A172 (cell line): Measurements from ENCODE around the gene GCK. TPM values are rescaled to one million over a fixed set of nuclear protein-coding genes. Genes with fewer than 3 reads are reported as not detected.
A peak's percentile ranks its signal among the peaks of the same experiment; 100 is the strongest.

ENCODE experiments used
- DNase-seq: peaks from one replicate; pipeline ENCODE4 v3.0.0-alpha.2; 2015; ENCODE audit warnings: low spot score
- total RNA-seq: library from RNA; depleted of rRNA; stranded (reverse); fragments of >200 nt; shearing (Covaris generic); gene quantifications from 2 replicates; pipeline ENCODE4 v1.2.3, GENCODE V29; 2014

Gene GCK
- total RNA-seq, 1 experiment from 2014 or later, result not detected

DNA sequence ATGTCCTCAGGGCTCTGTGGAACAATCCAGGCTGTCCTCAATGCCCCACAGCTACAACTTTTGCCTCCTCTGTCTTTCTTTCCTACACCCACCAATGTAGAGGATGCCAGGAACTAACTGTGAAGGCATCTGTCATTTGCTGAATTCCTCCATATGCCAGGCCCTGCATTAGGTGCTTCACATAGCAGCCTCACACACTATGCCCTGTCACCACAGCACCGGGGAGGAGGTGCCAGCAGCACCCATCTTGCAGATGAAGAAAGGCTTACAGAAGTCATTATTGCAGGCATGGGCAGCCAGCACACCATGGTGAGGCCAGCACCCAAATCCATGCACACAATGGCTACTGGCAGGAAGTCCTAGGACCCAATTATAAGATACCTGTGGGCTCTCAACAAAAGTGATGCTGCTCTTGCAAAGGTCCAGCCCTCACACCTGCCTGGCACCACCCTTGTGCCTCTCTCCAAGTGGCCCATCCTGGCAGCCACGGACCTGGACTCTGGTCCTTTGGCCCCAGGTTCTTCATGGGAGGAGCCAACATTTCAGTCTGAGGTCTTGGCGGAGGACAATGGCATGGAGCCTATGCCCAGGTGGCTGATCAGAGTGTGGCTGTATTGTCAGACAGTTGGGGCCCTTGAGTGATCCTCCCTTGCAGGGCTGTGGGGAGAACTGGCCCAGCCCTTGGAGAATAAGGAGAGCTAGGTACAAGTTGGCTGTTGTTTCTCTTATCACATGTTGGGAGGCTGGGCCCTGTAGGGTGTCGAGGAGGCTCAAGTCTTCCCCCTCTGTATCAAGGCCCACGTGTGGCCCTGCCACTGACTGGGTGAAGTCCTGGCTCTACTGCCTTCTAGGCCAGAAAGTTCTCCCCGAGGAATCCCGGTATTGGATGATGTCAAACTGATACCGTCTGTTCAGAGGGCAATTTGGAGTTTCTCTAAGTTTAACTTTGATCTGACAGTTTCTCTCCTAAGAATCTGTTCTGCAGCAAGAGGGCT, 33.8 kb downstream of the GCK start:
- DNase-seq, result no peak

DNA sequence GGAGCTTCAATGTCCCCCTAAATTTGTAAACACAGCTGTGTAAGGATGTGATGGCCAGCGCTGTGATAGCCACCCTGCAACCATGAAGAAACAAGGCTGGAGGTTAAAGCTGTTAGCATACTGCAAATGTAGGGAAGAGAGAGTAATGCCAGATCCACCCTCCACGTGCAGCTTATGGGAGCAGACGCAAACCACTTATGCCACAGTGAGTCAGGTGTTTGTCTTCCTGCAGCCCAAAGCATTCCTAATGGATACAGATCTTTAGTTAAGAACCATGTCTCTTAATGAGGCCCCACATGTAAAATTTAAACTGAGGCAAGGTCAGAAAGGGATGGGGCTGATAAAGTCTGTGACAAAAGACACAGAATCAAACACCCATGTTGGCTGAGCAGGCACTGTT, 34.5 kb downstream of the GCK start:
- peak; percentile 67 for DNase-seq

DNA sequence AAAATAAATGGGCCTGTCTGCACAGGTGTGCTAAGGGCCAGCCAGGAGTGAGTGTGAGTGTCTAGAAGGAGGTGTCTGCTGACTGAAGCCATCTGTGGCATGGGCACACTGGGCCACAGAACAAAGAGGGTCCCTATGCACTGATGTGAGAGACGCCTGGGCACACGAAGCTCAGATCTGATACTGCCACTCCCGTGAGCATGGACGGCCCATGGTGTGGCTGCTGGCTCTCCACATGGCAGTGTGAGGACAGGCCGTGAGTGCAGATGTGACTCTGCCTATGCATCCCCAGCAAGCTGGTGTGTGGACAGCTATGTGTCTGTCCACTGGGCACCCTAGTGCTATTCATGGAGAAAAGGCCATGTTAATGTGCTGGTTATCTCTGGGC, 35.3 kb downstream of the GCK start:
- DNase-seq, result no peak

DNA sequence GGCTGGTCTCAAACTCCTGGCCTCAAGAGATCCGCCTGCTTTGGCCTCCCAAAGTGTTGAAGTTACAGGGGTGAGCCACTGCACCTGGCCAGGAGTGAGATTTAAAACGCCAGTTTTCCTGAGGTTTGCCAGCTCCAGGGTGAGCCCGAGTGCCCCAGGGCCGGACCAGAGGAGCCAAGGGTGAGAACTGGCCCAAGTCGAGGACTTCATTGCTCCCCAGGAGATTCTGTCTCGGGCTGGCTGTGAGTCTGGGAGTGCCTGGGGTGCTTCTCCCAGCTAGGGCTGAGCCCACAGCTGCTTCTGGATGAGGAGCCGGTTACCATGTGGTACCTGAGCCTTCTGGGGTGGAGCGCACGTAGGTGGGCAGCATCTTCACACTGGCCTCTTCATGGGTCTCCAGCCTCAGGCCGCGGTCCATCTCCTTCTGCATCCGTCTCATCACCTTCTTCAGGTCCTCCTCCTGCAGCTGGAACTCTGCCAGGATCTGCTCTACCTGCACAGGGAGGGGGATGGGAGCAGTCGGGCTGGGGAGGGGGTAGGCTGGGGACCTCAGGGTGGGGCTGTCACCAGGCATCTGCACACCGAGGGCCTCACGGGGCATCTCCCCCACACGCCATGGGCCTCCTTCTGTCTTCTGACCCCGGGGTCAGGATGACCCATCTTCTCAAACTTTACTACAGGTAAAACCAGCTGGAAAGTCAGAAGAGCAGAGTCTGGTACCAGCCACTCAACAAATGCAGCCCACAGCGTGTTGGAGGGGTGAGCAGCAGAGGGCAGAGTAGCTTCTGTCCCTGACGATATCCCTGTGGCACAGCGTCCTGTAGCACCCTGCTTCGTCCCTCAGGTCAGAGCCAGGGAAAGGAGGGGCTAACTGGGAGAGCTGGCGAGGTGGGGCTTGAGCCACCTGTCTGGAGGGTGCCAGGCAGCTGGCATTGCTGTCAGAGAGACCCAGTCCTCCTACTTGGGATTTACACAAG, 36.0 kb downstream of the GCK start:
- no peak for DNase-seq

DNA sequence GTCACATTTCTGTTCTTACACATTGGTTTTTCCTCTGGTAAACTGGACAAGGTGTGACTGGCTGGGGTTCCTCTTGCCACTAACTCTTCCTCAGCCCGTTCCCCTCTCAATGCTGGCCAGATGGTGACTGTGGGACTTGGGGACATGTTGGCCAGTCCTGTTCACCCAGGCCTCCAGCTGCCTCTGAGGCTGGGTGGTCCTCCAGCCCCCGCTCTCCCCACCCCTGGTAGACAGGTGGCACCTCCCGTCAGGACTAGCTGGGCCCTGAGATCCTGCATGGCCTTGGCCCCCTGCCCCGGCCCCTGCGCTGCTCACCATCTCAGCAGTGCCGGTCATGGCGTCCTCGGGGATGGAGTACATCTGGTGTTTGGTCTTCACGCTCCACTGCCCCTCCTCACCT, 37.3 kb downstream of the GCK start:
- no peak for DNase-seq

DNA sequence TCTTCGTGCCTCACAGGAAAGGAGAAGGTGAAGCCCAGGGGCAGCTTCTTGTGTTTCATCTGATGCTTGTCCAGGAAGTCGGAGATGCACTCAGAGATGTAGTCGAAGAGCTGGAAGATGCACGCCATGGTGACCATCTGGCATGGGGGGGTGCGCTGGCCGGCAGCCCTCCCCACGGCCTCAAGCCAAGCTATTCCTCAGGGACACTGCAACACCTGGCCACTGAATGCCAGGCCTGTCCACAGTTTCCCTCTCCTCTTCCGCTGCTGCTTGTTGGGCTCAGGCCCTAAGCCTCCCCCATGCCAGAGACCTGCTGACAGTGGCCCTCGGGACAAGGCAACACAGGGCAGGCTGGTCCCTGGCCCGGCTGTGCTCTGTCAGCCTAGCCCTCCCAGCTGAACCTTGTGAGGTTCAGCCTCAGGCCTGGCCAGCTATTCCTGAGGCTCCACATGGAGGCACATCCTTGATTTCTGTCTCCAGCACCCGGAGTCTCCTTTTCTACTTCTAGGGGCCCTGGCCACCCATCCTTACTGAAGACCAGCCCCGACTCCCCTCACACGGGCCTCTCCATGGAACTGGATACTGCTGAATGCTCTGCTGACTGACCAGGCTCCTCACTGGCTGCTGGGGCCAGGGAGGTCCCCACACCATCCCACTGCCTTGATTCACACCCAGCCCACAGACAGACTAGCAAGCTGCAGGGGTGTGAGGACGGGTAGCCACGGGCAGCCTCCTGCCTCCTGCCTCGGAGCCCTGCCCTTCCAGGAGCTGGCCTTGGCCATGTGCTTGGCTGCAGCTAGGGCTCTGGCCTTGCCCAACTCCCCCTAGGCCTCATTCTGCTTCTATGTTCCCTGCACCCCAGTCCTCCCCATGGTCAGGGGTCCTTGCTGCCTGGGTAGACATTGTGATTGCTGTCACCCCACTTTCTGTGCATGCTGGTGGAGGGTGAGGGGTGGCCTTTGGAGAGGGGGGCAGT, 38.0 kb downstream of the GCK start:
- no peak for DNase-seq

DNA sequence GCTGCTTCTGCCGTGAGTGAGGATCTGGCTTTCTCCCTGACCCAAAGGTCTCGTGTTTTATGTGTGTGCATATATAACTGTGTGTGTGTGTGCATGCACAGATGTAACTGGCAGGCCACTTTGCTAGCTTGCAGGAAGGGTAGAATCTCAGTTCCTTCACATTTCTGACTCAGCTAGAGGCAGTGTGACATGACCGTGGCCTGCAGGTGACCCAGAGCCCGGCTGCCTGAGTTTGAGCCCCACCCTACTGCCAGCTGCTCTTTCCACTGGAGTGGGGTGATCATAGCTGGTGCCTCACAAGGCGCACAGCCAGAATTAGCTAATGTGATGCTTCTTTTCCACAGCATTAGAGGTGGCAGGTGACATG, 38.8 kb downstream of the GCK start:
- DNase-seq, result peak; percentile 66

DNA sequence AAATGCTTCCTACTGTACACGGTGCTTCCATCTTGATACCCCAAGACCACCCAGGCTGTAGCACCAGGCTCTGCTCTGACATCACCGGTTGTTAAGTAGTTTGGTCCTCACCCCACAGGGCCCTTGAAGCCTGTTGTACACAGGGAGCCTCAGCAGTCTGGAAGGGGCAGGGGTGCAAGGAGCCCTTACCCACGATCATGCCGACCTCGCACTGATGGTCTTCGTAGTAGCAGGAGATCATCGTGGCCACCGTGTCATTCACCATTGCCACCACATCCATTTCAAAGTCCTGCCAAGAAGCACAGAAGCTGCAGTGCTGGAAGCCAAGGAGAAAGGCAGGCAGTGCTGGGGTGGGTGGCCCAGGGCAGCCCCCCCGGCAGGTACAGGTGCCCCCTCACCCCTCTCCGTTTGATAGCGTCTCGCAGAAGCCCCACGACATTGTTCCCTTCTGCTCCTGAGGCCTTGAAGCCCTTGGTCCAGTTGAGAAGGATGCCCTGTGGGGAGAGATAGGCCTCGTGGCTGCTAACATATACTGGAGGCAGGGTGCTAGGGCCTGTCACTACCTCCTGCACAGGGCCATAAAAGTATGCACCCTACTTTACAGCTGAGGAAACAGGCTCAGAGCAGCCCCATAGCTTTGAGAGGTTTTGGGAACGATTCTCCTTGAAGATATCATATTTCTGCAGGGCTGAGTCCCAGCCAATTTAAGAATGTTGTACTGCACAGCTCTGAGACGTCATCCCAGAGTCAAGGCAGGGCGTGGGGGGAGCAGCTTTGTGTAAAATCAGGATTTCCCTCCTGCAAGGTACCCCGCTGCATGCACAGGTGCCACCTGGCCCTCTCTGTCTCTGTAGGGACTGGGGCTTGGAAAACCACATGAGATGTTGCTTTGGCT, 39.4 kb downstream of the GCK start:
- no peak for DNase-seq

DNA sequence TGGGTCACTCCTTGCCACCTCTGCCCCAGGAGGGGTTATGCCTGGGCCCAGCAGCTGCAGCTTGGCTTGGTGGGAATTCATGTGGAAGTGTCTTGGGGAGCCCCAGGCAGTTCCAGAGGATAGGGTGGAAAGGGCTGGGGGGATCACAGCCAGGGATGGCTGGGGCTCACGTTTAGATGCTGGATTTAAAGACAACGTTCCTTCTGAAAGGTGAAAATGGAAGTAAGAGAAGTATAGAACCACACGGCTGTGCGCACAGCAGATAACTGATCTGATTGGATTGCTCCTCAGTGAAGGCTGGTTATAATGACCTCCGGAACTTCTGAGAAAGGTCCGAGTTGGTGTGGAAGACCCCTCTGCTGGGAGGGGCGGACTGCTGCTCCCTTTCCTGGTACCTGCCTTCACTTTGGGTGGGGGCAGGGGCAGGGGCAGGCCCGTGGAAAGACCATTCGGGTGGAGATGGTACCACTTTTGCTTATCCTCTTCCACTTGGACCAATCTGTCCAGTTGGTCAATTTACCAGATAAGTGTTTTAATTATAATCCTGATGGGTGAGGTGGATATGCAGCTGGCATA, 40.2 kb downstream of the GCK start:
- DNase-seq, result no peak

DNA sequence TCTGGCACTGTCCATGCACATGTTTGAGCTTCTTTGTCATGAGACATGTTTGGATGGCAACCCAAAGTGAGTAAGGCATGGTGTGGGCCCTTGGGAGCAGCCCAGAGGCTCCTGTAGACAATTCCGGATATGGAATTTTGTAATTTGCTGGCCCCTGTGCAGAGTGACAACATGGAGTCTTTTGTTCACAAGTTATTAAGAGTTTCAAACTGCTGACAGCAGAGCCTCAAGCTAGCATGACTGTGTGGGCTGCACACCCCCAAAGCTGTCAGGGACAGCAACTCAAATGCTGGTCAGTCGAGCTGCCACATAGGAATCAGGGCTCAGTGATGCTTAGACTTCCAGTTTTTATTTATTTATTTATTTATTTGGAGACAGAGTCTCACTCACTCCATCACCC, 41.1 kb downstream of the GCK start:
- no peak for DNase-seq

DNA sequence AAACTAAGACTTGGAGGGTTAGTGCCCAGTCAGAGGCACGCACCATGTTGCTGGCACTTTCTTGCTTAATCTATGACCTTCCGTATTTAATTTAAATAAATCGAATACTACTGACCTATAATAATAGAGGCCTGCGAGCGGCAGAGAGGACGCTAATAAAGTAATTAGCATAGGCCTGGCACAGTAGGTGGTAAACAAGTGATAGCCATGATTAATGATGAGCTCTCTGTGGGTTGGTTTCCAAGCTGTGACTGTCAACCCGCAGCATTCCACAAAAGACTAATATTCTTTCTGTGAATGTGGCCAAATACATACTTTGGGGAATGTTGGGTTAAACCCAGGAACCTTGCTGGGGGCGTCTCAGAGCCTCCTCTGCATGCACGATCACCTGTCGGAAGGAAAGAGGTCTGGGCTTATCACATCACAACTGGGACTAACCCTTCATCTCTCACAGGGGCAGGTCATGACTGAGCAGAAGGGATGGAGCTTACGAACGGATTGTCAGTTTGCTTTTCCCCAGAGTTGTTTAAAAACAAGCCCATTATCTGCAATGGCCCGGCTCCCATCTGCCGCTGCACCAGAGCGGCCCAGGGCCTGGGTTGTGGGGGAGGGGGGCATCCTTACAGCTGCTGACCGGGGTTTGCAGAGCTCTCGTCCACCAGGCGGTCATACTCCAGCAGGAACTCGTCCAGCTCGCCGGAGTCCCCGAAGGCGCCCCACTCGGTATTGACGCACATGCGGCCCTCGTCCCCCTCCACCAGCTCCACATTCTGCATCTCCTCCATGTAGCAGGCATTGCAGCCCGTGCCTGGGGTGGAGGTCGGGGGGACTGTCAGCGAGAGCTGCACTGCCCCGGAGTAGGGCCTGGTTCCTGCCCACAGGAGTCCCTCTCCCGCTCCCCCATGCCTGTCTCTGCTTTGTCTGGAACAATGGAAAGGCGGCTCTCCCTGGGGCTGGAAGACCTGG, 41.9 kb downstream of the GCK start:
- DNase-seq, result peak; percentile 35

DNA sequence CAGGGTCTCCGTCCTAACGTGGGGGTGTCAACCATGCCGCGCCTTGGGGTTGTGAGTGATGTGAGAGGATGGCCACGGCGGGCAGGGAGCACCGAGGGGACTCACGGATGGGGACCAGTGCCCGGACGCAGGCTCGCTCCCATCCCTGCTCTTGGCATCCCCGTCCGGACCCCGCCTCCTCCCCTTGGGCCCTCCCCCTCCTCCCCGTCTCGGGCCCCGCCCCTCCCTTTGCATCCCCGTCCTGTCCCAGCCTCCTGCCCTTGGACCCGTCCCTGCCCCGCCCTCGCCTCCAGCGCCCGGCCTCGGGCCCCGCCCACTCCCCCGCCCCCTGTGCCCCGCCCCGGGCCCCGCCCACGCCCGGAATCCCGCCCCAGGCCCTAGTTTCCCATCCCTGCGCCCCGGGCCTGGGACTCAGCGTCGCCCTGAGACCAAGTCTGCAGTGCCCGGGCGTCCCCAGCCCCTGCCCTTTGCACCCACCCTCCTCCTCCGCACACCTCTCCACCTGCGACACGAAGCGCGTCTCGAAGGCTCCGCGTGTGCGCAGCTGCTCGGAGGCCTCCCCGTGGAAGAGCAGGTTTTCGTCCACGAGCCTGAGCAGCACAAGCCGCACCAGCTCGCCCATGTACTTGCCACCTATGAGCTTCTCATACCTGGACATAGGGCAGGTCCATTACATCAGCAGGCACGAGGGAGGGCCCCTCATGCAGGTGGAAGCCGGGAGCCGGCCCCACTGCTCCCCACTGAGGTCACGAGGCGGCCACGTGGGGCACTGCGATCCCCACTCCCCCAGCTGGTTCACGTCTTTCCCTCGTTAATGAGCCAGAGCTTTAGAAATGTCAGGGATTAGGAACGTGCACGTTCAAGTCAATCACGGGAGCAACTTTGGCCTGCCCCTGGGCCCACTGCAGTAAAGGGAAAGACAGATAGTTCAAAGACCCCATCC, 43.0 kb downstream of the GCK start:
- DNase-seq, result no peak

DNA sequence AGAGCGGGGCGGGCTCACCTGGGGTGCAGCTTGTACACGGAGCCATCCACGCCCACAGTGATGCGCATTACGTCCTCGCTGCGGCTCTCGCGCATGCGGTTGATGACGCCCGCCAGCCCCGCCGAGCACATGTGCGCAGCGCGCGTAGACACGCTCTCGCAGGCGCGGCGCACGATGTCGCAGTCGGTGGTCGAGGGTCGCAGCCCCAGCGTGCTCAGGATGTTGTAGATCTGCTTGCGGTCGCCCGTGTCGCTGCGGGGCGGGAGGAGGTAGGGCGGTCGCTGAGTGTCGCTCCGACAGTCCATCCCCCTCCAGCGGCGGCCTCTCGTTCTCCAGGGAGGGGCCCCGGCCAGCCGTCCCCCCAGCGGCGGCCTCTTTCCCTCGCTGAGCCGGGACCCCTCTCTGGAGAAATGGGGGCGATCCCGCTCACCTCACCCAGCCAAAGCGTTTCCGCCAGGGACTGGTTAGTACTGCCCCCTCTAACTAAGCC, 43.7 kb downstream of the GCK start:
- DNase-seq, result no peak

DNA sequence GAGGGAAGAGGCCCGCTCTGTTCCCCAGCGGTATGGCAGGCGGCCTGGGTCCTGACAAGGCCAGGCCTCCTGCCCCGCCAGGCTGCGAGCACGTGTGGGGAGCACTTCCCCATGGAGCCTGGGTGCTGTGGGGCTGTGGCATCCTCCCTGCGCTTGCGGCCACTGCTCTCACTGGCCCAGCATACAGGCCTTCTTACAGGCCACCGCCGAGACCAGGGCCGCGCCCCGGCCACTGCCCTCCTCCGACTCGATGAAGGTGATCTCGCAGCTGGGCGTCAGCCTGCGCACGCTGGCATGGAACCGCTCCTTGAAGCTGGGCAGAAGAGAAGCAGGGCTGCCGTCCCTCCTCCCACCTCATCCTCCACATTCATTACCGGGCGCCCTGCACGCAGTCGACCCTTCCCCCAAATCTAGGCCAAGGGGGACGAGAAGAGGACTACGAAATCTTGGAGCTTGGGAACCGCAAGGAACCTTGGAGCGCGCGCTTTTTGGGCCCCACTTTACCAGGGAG, 44.2 kb downstream of the GCK start:
- no peak for DNase-seq

DNA sequence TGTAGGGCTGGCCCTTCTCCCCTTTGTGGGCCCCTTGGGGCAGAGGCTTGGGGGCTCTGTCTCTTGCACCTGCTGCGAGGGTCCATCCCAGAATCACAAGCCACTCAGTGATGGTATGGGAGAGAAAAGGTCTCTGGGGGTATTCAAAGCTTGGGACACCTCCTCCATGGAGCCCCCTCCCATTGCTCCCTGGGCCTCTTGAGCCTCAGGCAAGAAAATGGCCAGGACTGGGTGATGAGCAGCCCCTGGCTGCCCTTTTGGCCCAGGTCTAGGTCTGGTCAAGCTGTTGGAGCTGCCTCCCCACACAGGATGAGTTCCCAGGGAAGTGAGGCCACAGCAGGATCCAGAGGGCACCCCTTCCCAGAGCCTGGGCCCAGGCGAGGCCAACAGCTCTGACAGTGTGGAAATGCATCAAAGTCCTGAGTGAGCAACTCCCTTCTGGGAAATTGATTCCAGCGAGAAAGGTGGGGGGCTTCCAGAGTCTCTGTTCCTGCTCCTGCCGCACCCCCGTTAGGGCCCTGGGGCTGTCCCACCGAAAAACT, 44.7 kb downstream of the GCK start:
- no peak for DNase-seq

DNA sequence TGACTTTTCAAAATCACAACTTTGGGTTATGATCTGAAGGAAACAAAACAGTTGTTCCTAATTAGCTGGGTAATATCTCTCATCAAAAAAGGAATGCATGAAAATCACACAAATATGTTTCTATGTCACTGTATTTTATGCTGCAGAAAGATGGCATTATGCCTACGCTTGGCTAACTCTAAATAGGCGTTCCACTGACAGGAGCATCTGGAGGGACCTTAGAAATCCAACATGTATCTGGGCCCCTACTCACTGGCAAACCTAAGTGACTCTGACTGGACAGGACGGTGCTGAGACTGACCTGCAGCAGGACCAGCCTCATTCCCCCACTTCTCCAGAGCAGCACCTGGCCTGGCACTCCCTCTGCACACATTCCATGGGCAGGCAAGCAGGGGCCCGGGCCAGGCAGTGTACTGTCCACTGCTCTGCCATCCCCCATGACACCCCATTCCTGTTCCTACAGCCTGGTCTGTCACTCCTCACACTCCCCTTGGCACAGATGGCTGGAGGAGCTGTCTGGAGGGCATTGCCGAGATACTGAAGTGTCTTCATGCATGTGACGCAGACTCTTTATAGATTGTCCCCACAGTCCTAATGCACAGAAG, 45.5 kb downstream of the GCK start:
- no peak for DNase-seq
